Adipocyte (in vitro differentiated cells): ENCODE measurements around the gene SIK2.
A peak's percentile ranks its signal among the peaks of the same experiment; 100 is the strongest.

ENCODE experiments used
- DNase-seq: peaks from one replicate; pipeline ENCODE4 v3.0.0-alpha.2; 2015; ENCODE audit warnings: low read depth
- H3K27me3 ChIP-seq: replicated peaks from 2 replicates; pipeline ENCODE4 v1.7.0; 2013; ENCODE audit warnings: mild to moderate bottlenecking, low read length, moderate library complexity; ENCODE audit not compliant: control insufficient read depth, insufficient read depth
- H3K36me3 ChIP-seq: 2 replicates; pipeline ENCODE4 v1.7.0; 2013; ENCODE audit warnings: low read length, mild to moderate bottlenecking, moderate library complexity; ENCODE audit not compliant: control insufficient read depth, insufficient read depth, severe bottlenecking
- H3K4me1 ChIP-seq: 2 replicates; pipeline ENCODE4 v1.7.0; 2013; ENCODE audit warnings: mild to moderate bottlenecking, low read length, moderate library complexity; ENCODE audit not compliant: control insufficient read depth, insufficient read depth
- H3K4me3 ChIP-seq: 2 replicates; pipeline ENCODE4 v1.7.0; 2013; ENCODE audit warnings: mild to moderate bottlenecking, low read length, moderate library complexity
- H3K9ac ChIP-seq: 2 replicates; pipeline ENCODE4 v1.7.0; 2013; ENCODE audit warnings: mild to moderate bottlenecking, low read length, moderate library complexity
- H3K9me3 ChIP-seq: 2 replicates; pipeline ENCODE4 v1.7.0; 2013; ENCODE audit warnings: mild to moderate bottlenecking, low read length, moderate library complexity; ENCODE audit not compliant: control insufficient read depth

Gene SIK2

DNA sequence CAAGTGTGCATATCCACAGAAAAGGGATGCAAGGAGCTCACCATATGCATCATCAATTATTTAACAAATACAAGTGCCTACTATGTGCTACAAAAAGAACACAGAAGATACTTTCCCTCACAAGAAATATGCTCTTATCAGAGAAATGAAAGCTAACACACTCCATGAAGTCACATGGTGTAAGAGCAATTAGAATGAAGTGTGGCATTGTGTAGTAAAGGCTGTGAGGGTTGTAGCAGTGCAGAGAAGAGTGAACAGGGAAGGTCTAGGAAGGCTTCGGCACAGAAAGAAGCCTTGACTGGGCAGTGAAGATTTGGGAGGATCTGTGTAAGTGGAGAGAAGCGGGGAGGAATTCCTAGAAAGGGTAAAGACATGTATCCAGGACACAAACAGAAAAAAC, 141.5 kb downstream of the SIK2 start:
- peaks cover 86% of the 10 kb centered on the region for H3K36me3 ChIP-seq
- no peak overlapping the region for H3K4me3 ChIP-seq
- no peak for DNase-seq
- no peaks in the 10 kb centered on the region for H3K27me3 ChIP-seq
- no peaks in the 10 kb centered on the region for H3K9me3 ChIP-seq
- peaks cover 56% of the 10 kb centered on the region for H3K4me1 ChIP-seq
- H3K9ac ChIP-seq, result peak overlapping the region; percentile 21

DNA sequence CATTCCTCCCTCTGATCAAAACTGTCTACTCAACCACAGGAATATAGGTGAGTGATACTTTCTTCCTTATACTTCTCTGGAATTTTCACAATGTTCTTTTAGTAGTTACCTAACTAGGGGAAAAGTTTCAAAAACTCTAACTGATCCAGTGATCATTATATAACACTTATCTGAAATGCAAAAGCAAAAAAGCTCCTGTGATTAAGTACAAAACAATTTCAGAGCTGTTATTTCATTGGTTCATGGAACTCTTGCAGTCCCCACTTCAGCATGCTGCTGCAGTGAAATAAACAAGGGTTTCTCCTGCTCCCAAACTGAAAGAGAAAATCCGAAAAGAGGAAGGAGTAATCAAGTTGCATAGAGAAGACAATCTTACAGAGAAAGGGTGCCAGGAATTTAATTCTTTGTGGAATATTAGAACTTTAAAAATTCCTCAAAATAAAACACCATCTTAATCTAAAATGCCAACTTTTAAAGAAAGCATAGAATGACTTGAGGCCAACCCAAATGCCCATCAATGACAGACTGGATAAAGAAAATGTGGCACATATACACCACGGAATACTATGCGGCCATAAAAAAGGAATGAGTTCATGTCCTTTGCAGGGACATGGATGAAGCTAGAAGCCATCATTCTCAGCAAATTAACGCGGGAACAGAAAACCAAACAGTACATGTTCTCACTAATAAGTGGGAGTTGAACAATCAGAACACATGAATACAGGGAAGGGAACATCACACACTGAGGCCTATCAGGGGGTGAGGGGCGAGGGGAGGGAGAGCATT, 143.7 kb downstream of the SIK2 start:
- H3K9ac ChIP-seq, result peak overlapping the region; percentile 86
- peaks cover 88% of the 10 kb centered on the region for H3K36me3 ChIP-seq
- H3K27me3 ChIP-seq, result no peaks in the 10 kb centered on the region
- peaks cover 50% of the 10 kb centered on the region for H3K4me1 ChIP-seq
- DNase-seq, result peak; percentile 67
- H3K9me3 ChIP-seq, result no peaks in the 10 kb centered on the region
- H3K4me3 ChIP-seq, result peak overlapping the region; percentile 68

DNA sequence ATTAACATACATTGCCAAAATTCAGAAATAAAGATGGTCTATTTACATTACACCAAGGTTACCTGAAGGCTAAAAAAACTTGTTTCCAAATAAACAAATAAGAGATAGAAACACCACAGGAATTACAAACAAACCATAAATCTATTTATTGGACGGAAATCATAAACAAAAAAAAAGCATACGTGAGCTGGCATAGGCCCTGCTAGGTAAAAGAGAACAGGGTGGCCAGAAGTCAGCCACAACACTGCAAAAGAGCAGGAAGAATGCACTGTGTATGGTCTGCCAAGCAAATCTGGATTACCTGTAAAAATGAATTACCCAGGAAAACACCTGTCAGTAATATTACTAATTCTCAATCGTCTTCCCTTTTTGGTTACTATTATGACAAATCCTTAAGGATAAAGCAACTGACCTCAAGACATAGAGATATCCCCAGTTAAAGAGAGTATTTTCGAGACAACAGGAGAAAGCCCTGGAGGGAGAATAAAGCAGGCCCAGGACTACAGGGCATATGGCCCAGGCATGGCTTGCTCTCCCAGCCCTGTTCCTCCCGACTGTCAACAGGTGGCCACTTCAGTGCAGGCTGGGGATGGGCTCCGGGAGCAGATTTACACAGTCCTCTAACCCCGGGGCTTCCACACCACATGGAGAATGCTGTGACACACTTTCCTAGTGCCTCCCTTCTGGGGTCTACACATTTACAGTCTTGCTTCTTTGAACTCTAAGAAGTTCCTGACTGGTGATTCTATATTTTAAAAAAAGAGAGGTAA, 146.0 kb downstream of the SIK2 start:
- no peak for DNase-seq
- Histone ChIP-seq H3K4me1 (peaks cover 49% of the 10 kb centered on the region), H3K4me3 (no peak overlapping the region), H3K27me3 (no peaks in the 10 kb centered on the region), H3K9me3 (no peaks in the 10 kb centered on the region), H3K36me3 (peaks cover 88% of the 10 kb centered on the region), H3K9ac (peak overlapping the region; percentile 39)

DNA sequence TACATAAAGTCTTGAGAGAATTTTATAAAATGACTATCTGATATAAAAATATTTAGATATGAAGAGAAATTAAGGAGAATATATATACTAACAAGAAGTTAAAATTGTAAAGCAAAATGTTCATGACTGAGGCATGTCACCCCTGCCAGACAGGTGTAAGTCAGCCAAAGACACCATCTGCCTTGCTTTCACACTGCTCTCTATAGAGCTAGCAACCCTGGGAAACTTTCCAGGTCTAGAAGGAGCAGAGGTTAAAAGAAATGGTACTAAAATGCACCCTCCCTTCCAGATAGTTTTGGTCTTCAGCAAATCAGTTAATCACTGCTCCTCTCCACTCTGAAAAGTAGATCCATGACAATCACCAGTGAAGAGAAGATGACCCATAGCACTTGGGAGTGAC, 147.4 kb downstream of the SIK2 start:
- Histone ChIP-seq H3K9me3 (no peaks in the 10 kb centered on the region), H3K4me1 (peaks cover 35% of the 10 kb centered on the region), H3K27me3 (no peaks in the 10 kb centered on the region), H3K9ac (no peak overlapping the region), H3K36me3 (peaks cover 88% of the 10 kb centered on the region), H3K4me3 (no peak overlapping the region)
- no peak for DNase-seq

DNA sequence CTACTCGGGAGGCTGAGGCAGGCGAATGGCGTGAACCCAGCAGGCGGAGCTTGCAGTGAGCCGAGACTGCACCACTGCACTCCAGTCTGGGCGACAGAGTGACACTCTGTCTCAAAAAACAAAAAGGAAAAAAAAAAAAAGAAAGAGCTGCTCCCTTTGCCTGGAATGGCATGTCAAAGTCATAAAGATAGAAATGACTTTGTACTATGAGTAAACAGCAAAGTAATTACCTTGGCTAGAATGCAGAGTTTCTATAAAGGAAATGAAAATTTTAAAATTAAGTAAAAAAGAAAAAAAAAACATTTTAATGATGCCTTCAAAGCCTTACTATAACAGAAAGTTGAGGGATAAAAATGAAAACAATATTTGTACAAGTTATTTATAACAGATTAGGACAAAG, 153.8 kb downstream of the SIK2 start:
- H3K4me1 ChIP-seq, result peaks cover 11% of the 10 kb centered on the region
- no peaks in the 10 kb centered on the region for H3K9me3 ChIP-seq
- H3K9ac ChIP-seq, result no peak overlapping the region
- peaks cover 96% of the 10 kb centered on the region for H3K36me3 ChIP-seq
- no peak for DNase-seq
- H3K27me3 ChIP-seq, result no peaks in the 10 kb centered on the region
- no peak overlapping the region for H3K4me3 ChIP-seq

DNA sequence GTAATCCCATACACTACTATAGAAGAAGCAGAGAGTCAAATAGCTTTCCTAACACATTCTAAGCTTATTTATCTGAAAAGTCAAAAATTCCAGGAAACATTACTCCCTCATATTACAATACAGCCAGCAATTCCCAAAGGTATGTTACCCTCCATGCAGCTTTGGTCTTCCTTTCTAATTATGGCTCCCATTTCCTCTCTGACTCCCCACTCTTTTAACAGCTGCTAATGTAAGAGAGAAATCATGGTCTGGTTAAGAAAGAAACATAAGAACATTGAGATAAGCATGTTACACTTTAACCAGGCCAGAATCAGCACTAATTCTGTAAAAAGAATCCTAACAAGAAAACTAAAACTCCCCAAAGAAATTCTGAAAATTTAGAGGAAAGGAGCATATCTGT, 157.1 kb downstream of the SIK2 start:
- Histone ChIP-seq H3K9me3 (no peaks in the 10 kb centered on the region), H3K4me3 (no peak overlapping the region), H3K27me3 (no peaks in the 10 kb centered on the region), H3K4me1 (peaks cover 30% of the 10 kb centered on the region), H3K36me3 (peaks cover 94% of the 10 kb centered on the region), H3K9ac (peak overlapping the region; percentile 16)
- no peak for DNase-seq

DNA sequence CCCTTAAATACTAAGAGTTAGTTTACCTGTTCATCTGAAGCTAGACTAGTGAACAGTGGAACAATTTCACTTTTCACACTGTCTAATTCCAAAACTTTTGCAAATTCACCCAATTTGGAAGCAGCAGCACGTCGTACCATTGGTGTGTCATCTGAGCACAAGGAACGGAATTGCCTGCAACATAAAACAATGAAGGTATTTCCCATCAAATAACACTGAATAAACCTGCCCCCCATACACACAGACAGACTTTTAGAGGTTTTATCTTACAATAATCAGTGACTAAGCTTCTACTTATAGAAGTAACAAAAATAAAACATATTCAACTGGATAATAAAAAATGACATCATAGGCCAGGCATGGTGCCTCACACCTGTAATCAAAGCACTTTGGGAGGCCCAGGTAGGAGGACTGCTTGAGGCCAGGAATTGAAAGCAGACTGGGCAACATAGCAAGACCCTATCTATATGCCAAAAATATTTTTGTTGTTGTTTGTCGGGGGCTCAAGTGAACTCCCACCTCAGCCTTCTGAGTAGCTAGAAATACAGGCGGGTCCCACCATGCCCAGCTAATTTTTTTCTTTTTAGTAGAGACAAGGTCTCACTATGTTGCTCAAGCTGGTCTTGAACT, 157.6 kb downstream of the SIK2 start:
- H3K27me3 ChIP-seq, result no peaks in the 10 kb centered on the region
- H3K9me3 ChIP-seq, result no peaks in the 10 kb centered on the region
- H3K36me3 ChIP-seq, result peaks cover 89% of the 10 kb centered on the region
- peak overlapping the region; percentile 16 for H3K9ac ChIP-seq
- no peak overlapping the region for H3K4me3 ChIP-seq
- H3K4me1 ChIP-seq, result peaks cover 31% of the 10 kb centered on the region
- DNase-seq, result no peak

DNA sequence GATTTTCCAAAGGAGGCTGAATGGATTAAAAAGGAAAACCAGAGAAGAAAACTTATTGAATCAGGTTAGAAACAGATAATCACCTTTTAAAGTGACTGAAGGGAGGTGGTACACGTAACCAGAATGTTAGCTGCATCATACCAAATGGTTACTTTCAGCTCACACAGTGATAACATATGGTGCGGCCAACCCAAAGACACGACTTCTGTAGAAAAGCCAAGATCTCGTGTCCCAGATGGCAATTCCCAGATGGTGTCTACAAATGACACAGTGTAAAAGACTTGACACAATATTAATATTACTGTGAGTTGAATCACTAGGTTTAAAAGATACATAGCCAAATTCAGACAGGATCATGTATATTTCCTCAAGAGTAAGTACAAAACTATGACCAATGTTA, 158.8 kb downstream of the SIK2 start:
- H3K4me3 ChIP-seq, result no peak overlapping the region
- H3K36me3 ChIP-seq, result peaks cover 80% of the 10 kb centered on the region

DNA sequence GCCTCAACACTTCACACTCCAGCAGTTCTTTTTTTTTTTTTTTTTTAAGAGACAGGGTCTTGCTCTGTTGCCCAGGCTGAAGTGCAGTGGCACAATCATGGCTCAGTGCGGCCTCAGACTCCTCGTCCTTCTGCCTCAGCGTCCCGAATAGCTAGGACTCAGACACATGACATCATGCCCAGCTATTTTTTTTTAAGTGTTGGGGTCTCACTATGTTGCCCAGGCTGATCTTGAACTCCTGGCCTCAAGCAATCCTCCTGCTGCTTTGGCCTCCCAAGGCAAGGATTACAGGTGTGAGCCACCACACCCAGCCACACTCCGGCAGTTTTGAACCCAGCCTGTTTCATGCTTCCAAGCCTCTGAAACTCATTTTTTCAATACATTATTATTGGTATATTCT, 160.3 kb downstream of the SIK2 start:
- peaks cover 66% of the 10 kb centered on the region for H3K36me3 ChIP-seq

More for the DNA sequence above, 158.8 kb downstream of the SIK2 start:
- Histone ChIP-seq H3K4me1 (peaks cover 31% of the 10 kb centered on the region), H3K9ac (no peak overlapping the region), H3K27me3 (no peaks in the 10 kb centered on the region), H3K9me3 (no peaks in the 10 kb centered on the region)
- DNase-seq, result no peak

DNA sequence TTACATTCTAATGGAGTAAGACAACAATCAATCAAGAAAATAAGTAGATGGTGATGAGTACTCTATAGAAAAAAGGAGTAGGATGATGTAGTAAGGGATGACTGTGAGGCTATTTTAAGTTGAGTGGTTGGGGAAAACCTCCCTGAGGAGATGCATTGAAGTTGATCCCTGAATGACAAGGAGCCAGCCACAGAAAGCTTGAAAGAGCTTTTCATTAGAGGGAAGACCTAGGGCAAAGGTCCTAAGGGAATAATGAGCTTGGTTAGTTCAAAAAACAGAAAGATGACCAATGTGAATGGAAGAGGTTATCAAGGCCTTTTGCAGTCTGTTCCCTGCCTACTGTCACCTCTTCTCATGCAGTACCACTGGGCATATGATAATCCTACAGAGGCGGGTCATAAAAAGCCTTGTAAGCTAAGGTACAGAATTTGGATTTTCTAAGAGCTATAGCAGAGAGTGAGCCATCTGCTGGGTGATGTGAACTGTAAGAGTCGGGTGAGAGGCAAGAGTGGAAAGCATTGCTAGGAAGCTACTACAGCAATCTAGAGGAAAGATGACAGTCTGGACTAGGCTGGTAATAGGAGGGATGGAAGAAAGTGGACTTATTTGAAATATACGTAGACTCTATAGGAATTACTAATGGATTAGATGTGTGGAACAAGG, 160.9 kb downstream of the SIK2 start:
- Histone ChIP-seq H3K9me3 (no peaks in the 10 kb centered on the region), H3K4me3 (peak overlapping the region; percentile 95), H3K4me1 (peaks cover 41% of the 10 kb centered on the region), H3K36me3 (peaks cover 61% of the 10 kb centered on the region), H3K9ac (peak overlapping the region; percentile 33), H3K27me3 (no peaks in the 10 kb centered on the region)
- DNase-seq, result peak; percentile 35

More for the DNA sequence above, 160.3 kb downstream of the SIK2 start:
- no peak for DNase-seq
- Histone ChIP-seq H3K27me3 (no peaks in the 10 kb centered on the region), H3K4me3 (peak overlapping the region; percentile 95), H3K9me3 (no peaks in the 10 kb centered on the region), H3K9ac (no peak overlapping the region), H3K4me1 (peaks cover 41% of the 10 kb centered on the region)

DNA sequence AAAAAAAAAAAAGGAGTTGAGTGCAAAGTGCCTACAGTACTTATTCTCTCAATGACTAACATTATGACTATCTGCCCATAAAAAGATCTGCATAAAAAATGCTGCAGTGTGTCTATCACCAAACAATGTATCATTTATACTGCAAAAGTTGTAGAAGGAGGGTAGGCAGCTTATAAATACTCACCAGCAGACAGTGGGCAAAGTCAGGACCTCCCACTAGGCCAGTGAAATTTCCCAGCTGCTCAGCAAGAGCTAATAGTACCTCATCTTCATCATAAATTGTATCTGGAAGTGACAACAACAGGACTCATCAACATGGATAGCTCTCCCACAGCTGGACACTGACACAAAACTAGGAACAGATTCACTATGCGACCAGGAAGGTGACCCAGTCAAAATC, 162.4 kb downstream of the SIK2 start:
- Histone ChIP-seq H3K4me3 (peak overlapping the region; percentile 95), H3K4me1 (peaks cover 36% of the 10 kb centered on the region), H3K9me3 (no peaks in the 10 kb centered on the region), H3K27me3 (no peaks in the 10 kb centered on the region), H3K36me3 (peaks cover 45% of the 10 kb centered on the region), H3K9ac (peak overlapping the region; percentile 94)
- no peak for DNase-seq
